Measurements from ENCODE around the gene GIMAP2. TPM values are rescaled to one million over a fixed set of nuclear protein-coding genes. Genes with fewer than 3 reads are reported as not detected.

GIMAP2 gene
- total RNA-seq, 2 experiments from 2014 or later = 45.0 to 49.5 TPM

GRCh38 chr7:150719960-150720891, 34.7 kb downstream of the GIMAP2 start:
- peaks cover 72% of the 10 kb centered on the region for H3K36me3 Mint-ChIP-seq (ENCODE audit: low read depth)
- peaks cover 3% of the 10 kb centered on the region for H3K9me3 Mint-ChIP-seq
- H3K27me3 Mint-ChIP-seq (ENCODE audit: low read depth) = no peaks in the 10 kb centered on the region
- no peak overlapping the region for H3K4me3 Mint-ChIP-seq
- DNase-seq = no peak
- H3K4me1 Mint-ChIP-seq (ENCODE audit: low read depth) = peaks cover 75% of the 10 kb centered on the region
- peak overlapping the region; percentile 92 for H3K27ac Mint-ChIP-seq
- intact Hi-C loops (cut with micrococcal nuclease) = loop anchor here (5.0 kb wide), 1 partner anchor 88 kb away; the partner anchor contains the start of gene GIMAP6
- CTCF ChIA-PET = interaction anchor here (0.6 to 1.6 kb wide), 3 partner anchors 12 to 271 kb away, joined by 3 read pairs; no protein-coding TSS in a partner anchor

- CTCF ChIA-PET = interaction anchor here (1.6 to 2.1 kb wide), 2 partner anchors 11 to 34 kb away, joined by 3 to 4 read pairs; no protein-coding TSS in a partner anchor
Observed at GRCh38 chr7:150721970-150722373, 36.5 kb downstream of the GIMAP2 start.

GRCh38 chr7:150722431-150722931, 37.0 kb downstream of the GIMAP2 start:
- DNase-seq = no peak
- Mint-ChIP-seq H3K9me3 (peaks cover 19% of the 10 kb centered on the region), H3K27me3 (ENCODE audit: low read depth) (no peaks in the 10 kb centered on the region), H3K4me3 (no peak overlapping the region), H3K4me1 (ENCODE audit: low read depth) (peaks cover 74% of the 10 kb centered on the region), H3K36me3 (ENCODE audit: low read depth) (peaks cover 80% of the 10 kb centered on the region), H3K27ac (peak overlapping the region; percentile 37)
- intact Hi-C loops (cut with micrococcal nuclease) = no loop called here
- CTCF ChIA-PET = interaction anchor here (0.8 to 2.1 kb wide), 3 partner anchors 13 to 34 kb away, joined by 3 to 5 read pairs (median 4); no protein-coding TSS in a partner anchor

More at GRCh38 chr7:150721970-150722373, 36.5 kb downstream of the GIMAP2 start:
- intact Hi-C loops (cut with micrococcal nuclease) = no loop called here
- peaks cover 72% of the 10 kb centered on the region for H3K4me1 Mint-ChIP-seq (ENCODE audit: low read depth)
- H3K4me3 Mint-ChIP-seq = no peak overlapping the region
- DNase-seq = no peak
- H3K9me3 Mint-ChIP-seq = peaks cover 14% of the 10 kb centered on the region
- no peaks in the 10 kb centered on the region for H3K27me3 Mint-ChIP-seq (ENCODE audit: low read depth)
- H3K27ac Mint-ChIP-seq = peak overlapping the region; percentile 37
- H3K36me3 Mint-ChIP-seq (ENCODE audit: low read depth) = peaks cover 79% of the 10 kb centered on the region

- Mint-ChIP-seq H3K27me3 (ENCODE audit: low read depth) (no peaks in the 10 kb centered on the region), H3K9me3 (peaks cover 29% of the 10 kb centered on the region), H3K4me1 (ENCODE audit: low read depth) (peaks cover 77% of the 10 kb centered on the region), H3K27ac (peak overlapping the region; percentile 33), H3K4me3 (no peak overlapping the region), H3K36me3 (ENCODE audit: low read depth) (peaks cover 84% of the 10 kb centered on the region)
- DNase-seq = no peak
- CTCF ChIA-PET = interaction anchor here (1.0 to 2.1 kb wide), 3 partner anchors 12 to 272 kb away, joined by 3 to 5 read pairs (median 4); no protein-coding TSS in a partner anchor
- intact Hi-C loops (cut with micrococcal nuclease) = no loop called here
Observed at GRCh38 chr7:150723467-150723866, 38.0 kb downstream of the GIMAP2 start.

GRCh38 chr7:150727381-150727780, 41.9 kb downstream of the GIMAP2 start:
- CTCF ChIA-PET = interaction anchor here (0.8 to 1.4 kb wide), 3 partner anchors 10 to 278 kb away, joined by 3 to 8 read pairs (median 5); partner anchors contain the start of gene GIMAP1
- peaks cover 50% of the 10 kb centered on the region for H3K36me3 Mint-ChIP-seq (ENCODE audit: low read depth)
- H3K9me3 Mint-ChIP-seq = peaks cover 32% of the 10 kb centered on the region
- H3K27ac Mint-ChIP-seq = peak overlapping the region; percentile 37
- intact Hi-C loops (cut with micrococcal nuclease) = no loop called here
- no peak overlapping the region for H3K4me3 Mint-ChIP-seq
- no peak for DNase-seq
- H3K4me1 Mint-ChIP-seq (ENCODE audit: low read depth) = peaks cover 67% of the 10 kb centered on the region
- H3K27me3 Mint-ChIP-seq (ENCODE audit: low read depth) = no peaks in the 10 kb centered on the region

DNA sequence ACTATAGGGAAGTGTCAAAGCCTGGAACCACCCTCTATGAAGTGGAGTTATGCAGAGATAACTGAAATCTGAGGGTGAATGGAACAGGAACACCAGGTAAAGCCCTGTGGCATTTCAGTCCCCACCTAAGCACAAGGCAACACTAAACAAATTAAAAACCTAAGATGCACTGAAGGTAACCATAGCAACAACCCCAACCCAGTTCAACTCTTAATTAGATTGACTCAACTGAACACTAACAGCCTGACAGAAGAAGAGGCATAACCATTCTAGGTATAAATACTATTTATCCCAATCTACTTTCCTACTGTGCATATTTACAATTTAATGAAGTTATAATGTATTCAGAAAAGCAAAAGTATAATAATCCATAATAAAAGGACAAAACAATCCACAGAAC, 42.5 kb downstream of the GIMAP2 start:
- Mint-ChIP-seq H3K27me3 (ENCODE audit: low read depth) (no peaks in the 10 kb centered on the region), H3K4me1 (ENCODE audit: low read depth) (peaks cover 67% of the 10 kb centered on the region), H3K4me3 (no peak overlapping the region), H3K27ac (peak overlapping the region; percentile 31), H3K36me3 (ENCODE audit: low read depth) (peaks cover 45% of the 10 kb centered on the region), H3K9me3 (peaks cover 32% of the 10 kb centered on the region)
- CTCF ChIA-PET = interaction anchor here (0.9 to 1.4 kb wide), 2 partner anchors 11 to 12 kb away, joined by 3 to 8 read pairs; partner anchors contain the start of gene GIMAP1
- intact Hi-C loops (cut with micrococcal nuclease) = no loop called here
- DNase-seq = no peak

GRCh38 chr7:150728609-150729008, 43.1 kb downstream of the GIMAP2 start:
- CTCF ChIA-PET = interaction anchor here (0.6 to 2.8 kb wide), 2 partner anchors 12 to 27 kb away, joined by 3 to 22 read pairs; partner anchors contain the start of gene GIMAP1
- H3K9me3 Mint-ChIP-seq = peaks cover 32% of the 10 kb centered on the region
- H3K4me1 Mint-ChIP-seq (ENCODE audit: low read depth) = peaks cover 67% of the 10 kb centered on the region
- peak overlapping the region; percentile 43 for H3K27ac Mint-ChIP-seq
- H3K36me3 Mint-ChIP-seq (ENCODE audit: low read depth) = peaks cover 39% of the 10 kb centered on the region
- intact Hi-C loops (cut with micrococcal nuclease) = no loop called here
- H3K4me3 Mint-ChIP-seq = no peak overlapping the region
- H3K27me3 Mint-ChIP-seq (ENCODE audit: low read depth) = no peaks in the 10 kb centered on the region
- no peak for DNase-seq

DNA sequence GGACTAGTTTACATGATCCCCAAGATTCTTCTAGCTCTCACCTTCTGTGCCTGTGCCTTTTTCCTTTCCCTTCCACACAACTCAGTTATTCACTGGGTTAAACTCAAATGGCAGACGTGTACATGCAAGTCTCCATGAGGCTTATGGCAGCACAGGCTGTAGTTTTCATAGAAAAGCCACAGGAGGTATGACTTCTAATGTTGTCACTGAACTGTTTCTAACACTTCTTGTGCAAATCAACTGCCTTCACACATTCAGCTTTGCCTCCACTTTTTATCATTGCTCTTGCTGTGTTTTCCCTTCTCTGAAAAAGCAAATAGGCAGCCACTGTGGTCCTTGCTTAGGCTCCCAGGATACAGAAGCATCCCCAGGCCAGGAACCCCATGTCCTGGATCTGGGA, 46.4 kb downstream of the GIMAP2 start:
- intact Hi-C loops (cut with micrococcal nuclease) = loop anchor here (1.0 to 2.0 kb wide), 3 partner anchors 16 to 164 kb away; partner anchors contain the start of genes GIMAP1 and GIMAP2
- Mint-ChIP-seq H3K36me3 (ENCODE audit: low read depth) (peaks cover 18% of the 10 kb centered on the region), H3K4me1 (ENCODE audit: low read depth) (peaks cover 87% of the 10 kb centered on the region), H3K27me3 (ENCODE audit: low read depth) (no peaks in the 10 kb centered on the region), H3K27ac (peak overlapping the region; percentile 95), H3K4me3 (peak overlapping the region; percentile 22), H3K9me3 (peaks cover 19% of the 10 kb centered on the region)
- CTCF ChIA-PET = interaction anchor here (0.9 to 2.4 kb wide), 6 partner anchors 9 to 283 kb away, joined by 3 to 25 read pairs (median 7); partner anchors contain the start of gene GIMAP1
- DNase-seq = peak; percentile 63

- Mint-ChIP-seq H3K27ac (peak overlapping the region; percentile 95), H3K4me1 (ENCODE audit: low read depth) (peaks cover 78% of the 10 kb centered on the region), H3K27me3 (ENCODE audit: low read depth) (no peaks in the 10 kb centered on the region), H3K4me3 (peak overlapping the region; percentile 43), H3K36me3 (ENCODE audit: low read depth) (peaks cover 10% of the 10 kb centered on the region), H3K9me3 (peaks cover 8% of the 10 kb centered on the region)
- CTCF ChIA-PET = interaction anchor here (0.6 to 2.4 kb wide), 11 partner anchors 12 to 284 kb away, joined by 3 to 25 read pairs (median 3); partner anchors contain the start of genes GIMAP1 and GIMAP8
- no peak for DNase-seq
- intact Hi-C loops (cut with micrococcal nuclease) = loop anchor here (1.0 to 2.0 kb wide), 7 partner anchors 17 to 165 kb away; partner anchors contain the start of genes GIMAP1, GIMAP2 and GIMAP6
Observed at GRCh38 chr7:150732786-150733481, 47.4 kb downstream of the GIMAP2 start.

- peaks cover 2% of the 10 kb centered on the region for H3K9me3 Mint-ChIP-seq
- H3K36me3 Mint-ChIP-seq (ENCODE audit: low read depth) = peaks cover 9% of the 10 kb centered on the region
- CTCF ChIA-PET = interaction anchor here (0.7 to 2.4 kb wide), 6 partner anchors 18 to 284 kb away, joined by 3 to 25 read pairs (median 7); partner anchors contain the start of genes GIMAP1 and GIMAP8
- peak overlapping the region; percentile 95 for H3K27ac Mint-ChIP-seq
- H3K27me3 Mint-ChIP-seq (ENCODE audit: low read depth) = no peaks in the 10 kb centered on the region
- intact Hi-C loops (cut with micrococcal nuclease) = loop anchor here (1.0 to 2.0 kb wide), 5 partner anchors 21 to 112 kb away; partner anchors contain the start of genes GIMAP2 and GIMAP6
- H3K4me1 Mint-ChIP-seq (ENCODE audit: low read depth) = peaks cover 72% of the 10 kb centered on the region
- peak overlapping the region; percentile 43 for H3K4me3 Mint-ChIP-seq
- DNase-seq = no peak
Observed at GRCh38 chr7:150733482-150734095, 48.1 kb downstream of the GIMAP2 start.

DNA sequence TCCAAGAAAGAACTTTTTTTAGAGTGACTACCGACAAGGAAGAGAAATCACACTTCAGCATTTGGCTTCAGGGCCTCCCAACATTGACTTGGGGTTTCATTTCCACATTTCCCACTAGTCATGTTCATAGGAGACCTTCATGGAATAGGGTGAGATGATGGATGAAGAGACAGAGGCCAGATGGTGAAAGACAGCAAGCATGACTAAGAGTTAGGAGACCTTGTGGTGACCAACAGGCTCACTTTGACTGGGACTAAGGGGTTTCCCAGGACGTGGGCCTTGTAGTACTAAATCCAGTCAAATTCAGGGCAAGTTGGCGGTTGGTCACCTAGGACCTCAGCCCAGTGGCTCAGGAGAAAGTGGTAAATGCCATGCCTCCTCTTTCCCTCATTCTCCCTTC, 48.7 kb downstream of the GIMAP2 start:
- DNase-seq = peak; percentile 73
- no peak overlapping the region for H3K4me3 Mint-ChIP-seq
- CTCF ChIA-PET = interaction anchor here (0.9 to 3.2 kb wide), 2 partner anchors 21 to 148 kb away, joined by 3 to 10 read pairs; no protein-coding TSS in a partner anchor
- intact Hi-C loops (cut with micrococcal nuclease) = no loop called here
- H3K27ac Mint-ChIP-seq = peak overlapping the region; percentile 95
- peaks cover 12% of the 10 kb centered on the region for H3K36me3 Mint-ChIP-seq (ENCODE audit: low read depth)
- H3K9me3 Mint-ChIP-seq = no peaks in the 10 kb centered on the region
- H3K4me1 Mint-ChIP-seq (ENCODE audit: low read depth) = peaks cover 70% of the 10 kb centered on the region
- no peaks in the 10 kb centered on the region for H3K27me3 Mint-ChIP-seq (ENCODE audit: low read depth)

All from activated naive CD4-positive, alpha-beta T cell treated with anti-CD3 and anti-CD28 coated beads for 36 hours (primary cell).